ENCODE measurements around the gene CCDC57.
"Not testable (repeated sequence)": the region's sequence is repeated elsewhere in the genome, so short reads cannot be mapped to it uniquely, and the experiment has no call there.

CCDC57 gene

GRCh38 chr17:82223517-82223916 lies 10.9 kb upstream of the CCDC57 start:
- no peak for DNase-seq (ENCODE audit: low spot score)

- DNase-seq (ENCODE audit: low spot score) = no peak
Measured at GRCh38 chr17:82222816-82223215, 10.2 kb upstream of the CCDC57 start.

GRCh38 chr17:82221341-82221902 lies 8.8 kb upstream of the CCDC57 start:
- no peak for DNase-seq (ENCODE audit: low spot score)

- no peak for DNase-seq (ENCODE audit: low spot score)
Measured at GRCh38 chr17:82219753-82220709, 7.4 kb upstream of the CCDC57 start.

- no peak for DNase-seq (ENCODE audit: low spot score)
Measured at GRCh38 chr17:82219083-82219482, 6.4 kb upstream of the CCDC57 start.

GRCh38 chr17:82218349-82219075 lies 5.9 kb upstream of the CCDC57 start:
- no peak for DNase-seq (ENCODE audit: low spot score)

GRCh38 chr17:82217530-82218204 lies 5.0 kb upstream of the CCDC57 start:
- no peak for DNase-seq (ENCODE audit: low spot score)

- no peak for DNase-seq (ENCODE audit: low spot score)
Measured at GRCh38 chr17:82217120-82217529, 4.5 kb upstream of the CCDC57 start.

GRCh38 chr17:82216301-82217119 lies 3.9 kb upstream of the CCDC57 start:
- DNase-seq (ENCODE audit: low spot score) = peak; percentile 66

- no peak for DNase-seq (ENCODE audit: low spot score)
Measured at GRCh38 chr17:82215972-82216300, 3.3 kb upstream of the CCDC57 start.

GRCh38 chr17:82215095-82215971 lies 2.7 kb upstream of the CCDC57 start:
- no peak for DNase-seq (ENCODE audit: low spot score)

GRCh38 chr17:82214012-82214628 lies 1.5 kb upstream of the CCDC57 start:
- DNase-seq (ENCODE audit: low spot score) = no peak

GRCh38 chr17:82213251-82214011 lies 789 bp upstream of the CCDC57 start:
- DNase-seq (ENCODE audit: low spot score) = no peak

GRCh38 chr17:82210655-82211054 lies 2.0 kb downstream of the CCDC57 start:
- not testable (repeated sequence) for DNase-seq (ENCODE audit: low spot score)

- DNase-seq (ENCODE audit: low spot score) = peak; percentile 71
Measured at GRCh38 chr17:82205720-82206508, 6.7 kb downstream of the CCDC57 start.

- DNase-seq (ENCODE audit: low spot score) = no peak
Measured at GRCh38 chr17:82204831-82205719, 7.6 kb downstream of the CCDC57 start.

GRCh38 chr17:82203920-82204319 lies 8.7 kb downstream of the CCDC57 start:
- no peak for DNase-seq (ENCODE audit: low spot score)
